HepG2 (cell line): ENCODE measurements around the gene U2SURP. TPM values are rescaled to one million over a fixed set of nuclear protein-coding genes. Genes with fewer than 3 reads are reported as not detected.
A peak's percentile ranks its signal among the peaks of the same experiment; 100 is the strongest.

Experiments used
- DNMT1 ChIP-seq: sonication (generic); formaldehyde crosslinking; IDR thresholded peaks from 2 replicates; pipeline ENCODE4 v1.5.1; 2020; ENCODE audit warnings: mild to moderate bottlenecking, missing genetic modification reagents
- FOXA3 ChIP-seq: IDR thresholded peaks from 2 replicates; pipeline ENCODE4 v1.6.1; 2016; ENCODE audit warnings: missing genetic modification reagents, missing compliant biosample characterization
- FOXM1 ChIP-seq: sonication (generic); formaldehyde crosslinking; IDR thresholded peaks from 2 replicates; pipeline ENCODE4 v1.5.0; 2020; ENCODE audit warnings: missing genetic modification reagents
- HMGA1 ChIP-seq: sonication (generic); formaldehyde crosslinking; conservative IDR thresholded peaks from 2 replicates; pipeline ENCODE4 v1.4.0; 2020; ENCODE audit warnings: missing genetic modification reagents
- HOXA3 ChIP-seq: sonication (generic); formaldehyde crosslinking; IDR thresholded peaks from 2 replicates; pipeline ENCODE4 v1.5.0; 2020; ENCODE audit warnings: missing genetic modification reagents
- KLF12 ChIP-seq: sonication (generic); formaldehyde crosslinking; IDR thresholded peaks from 2 replicates; pipeline ENCODE4 v1.4.0; 2020; ENCODE audit warnings: missing genetic modification reagents, borderline replicate concordance
- NFRKB ChIP-seq: fragments of 450-650 bp; IDR thresholded peaks from 2 replicates; pipeline ENCODE4 v1.6.1; 2017
- PHF21A ChIP-seq: sonication (generic); formaldehyde crosslinking; IDR thresholded peaks from 2 replicates; pipeline ENCODE4 v1.5.0; 2020; ENCODE audit warnings: mild to moderate bottlenecking, missing genetic modification reagents
- RARG ChIP-seq: sonication (generic); formaldehyde crosslinking; IDR thresholded peaks from 2 replicates; pipeline ENCODE4 v1.4.0; 2020; ENCODE audit warnings: low read depth, mild to moderate bottlenecking, missing genetic modification reagents
- RFX1 ChIP-seq: fragments of 450-650 bp; IDR thresholded peaks from 2 replicates; pipeline ENCODE4 v1.6.1; 2017
- SOX13 ChIP-seq, 3 experiments: fragments of 450-650 bp in 1 of 3; sonication (generic) in 1 of 3; formaldehyde crosslinking in 1 of 3; IDR thresholded peaks in 2 of 3; conservative IDR thresholded peaks in 1 of 3; 2 replicates each; pipeline versions ENCODE4 v1.5.0 to v1.6.1; 2016 to 2020; ENCODE audit warnings: antibody characterized with exemption in 1 of 3, mild to moderate bottlenecking in 1 of 3, missing compliant biosample characterization in 1 of 3, missing genetic modification reagents in 1 of 3, moderate library complexity in 1 of 3
- ZBTB10 ChIP-seq: sonication (generic); formaldehyde crosslinking; IDR thresholded peaks from 2 replicates; pipeline ENCODE4 v1.4.0; 2020; ENCODE audit warnings: missing genetic modification reagents, borderline replicate concordance
- ZBTB4 ChIP-seq: sonication (generic); formaldehyde crosslinking; IDR thresholded peaks from 2 replicates; pipeline ENCODE4 v1.4.0; 2020; ENCODE audit warnings: missing genetic modification reagents, mild to moderate bottlenecking, borderline replicate concordance
- ZFP37 ChIP-seq: sonication (generic); formaldehyde crosslinking; IDR thresholded peaks from 2 replicates; pipeline ENCODE4 v1.4.0; 2020; ENCODE audit warnings: missing genetic modification reagents, borderline replicate concordance
- ZMYM3 ChIP-seq: sonication (generic); formaldehyde crosslinking; IDR thresholded peaks from 2 replicates; pipeline ENCODE4 v1.5.1; 2020; ENCODE audit warnings: mild to moderate bottlenecking, missing genetic modification reagents
- ZNF136 ChIP-seq: sonication (generic); formaldehyde crosslinking; IDR thresholded peaks from 2 replicates; pipeline ENCODE4 v1.8.1; 2022; ENCODE audit warnings: low read depth, mild to moderate bottlenecking, moderate library complexity, missing genetic modification reagents
- ZNF44 ChIP-seq: sonication (generic); formaldehyde crosslinking; IDR thresholded peaks from 2 replicates; pipeline ENCODE4 v1.5.1; 2020; ENCODE audit warnings: mild to moderate bottlenecking, missing genetic modification reagents
- ZNF484 ChIP-seq: sonication (generic); formaldehyde crosslinking; IDR thresholded peaks from 2 replicates; pipeline ENCODE4 v1.5.1; 2020; ENCODE audit warnings: mild to moderate bottlenecking, low read depth, missing genetic modification reagents, borderline replicate concordance
- ZNF589 ChIP-seq: sonication (generic); formaldehyde crosslinking; conservative IDR thresholded peaks from 2 replicates; pipeline ENCODE4 v1.8.0; 2022; ENCODE audit warnings: mild to moderate bottlenecking, moderate library complexity, missing genetic modification reagents
- ZNF605 ChIP-seq: sonication (generic); formaldehyde crosslinking; IDR thresholded peaks from 2 replicates; pipeline ENCODE4 v1.8.0; 2022; ENCODE audit warnings: mild to moderate bottlenecking, missing genetic modification reagents
- ZNF878 ChIP-seq: sonication (generic); formaldehyde crosslinking; IDR thresholded peaks from 2 replicates; pipeline ENCODE4 v1.8.1; 2023; ENCODE audit warnings: mild to moderate bottlenecking, missing genetic modification reagents, moderate library complexity
- ZSCAN12 ChIP-seq: sonication (generic); formaldehyde crosslinking; IDR thresholded peaks from 2 replicates; pipeline ENCODE4 v1.9.0; 2021; ENCODE audit warnings: mild to moderate bottlenecking, missing genetic modification reagents
- polyA plus RNA-seq, 8 experiments: library from polyadenylated mRNA; depleted of rRNA in 3 of 8; stranded (reverse) in 7 of 8; unstranded in 1 of 8; fragments of >200 nt; fragmentation: Illumina TruSeq in 4 of 8; extraction: Trizol in 4 of 8; gene quantifications; 2 replicates each; pipeline versions ENCODE4 v1.2.1 to v1.2.3, GENCODE V29; 2011 to 2016; ENCODE audit warnings: low read depth in 4 of 8, missing spikeins in 1 of 8, mixed read lengths in 1 of 8; ENCODE audit not compliant: insufficient read depth in 1 of 8
- total RNA-seq, 5 experiments: library from RNA; depleted of rRNA; stranded (reverse); fragments of >200 nt; fragmentation: Illumina TruSeq; extraction: Trizol; gene quantifications; 2 replicates each; pipeline ENCODE4 v1.2.3, GENCODE V29; 2016; ENCODE audit warnings: low read depth in 1 of 5
- TF ChIP-seq, protein P1 (sequence below): conservative IDR thresholded peaks from 2 replicates; pipeline ENCODE4 v1.6.1; 2018; ENCODE audit warnings: missing genetic modification reagents

U2SURP gene
- total and polyA plus RNA-seq, 2 of the 13 experiments (the other 11 are each of a cell fraction or from before 2014, with no cell fraction given) = 55.9 to 173 TPM

DNA sequence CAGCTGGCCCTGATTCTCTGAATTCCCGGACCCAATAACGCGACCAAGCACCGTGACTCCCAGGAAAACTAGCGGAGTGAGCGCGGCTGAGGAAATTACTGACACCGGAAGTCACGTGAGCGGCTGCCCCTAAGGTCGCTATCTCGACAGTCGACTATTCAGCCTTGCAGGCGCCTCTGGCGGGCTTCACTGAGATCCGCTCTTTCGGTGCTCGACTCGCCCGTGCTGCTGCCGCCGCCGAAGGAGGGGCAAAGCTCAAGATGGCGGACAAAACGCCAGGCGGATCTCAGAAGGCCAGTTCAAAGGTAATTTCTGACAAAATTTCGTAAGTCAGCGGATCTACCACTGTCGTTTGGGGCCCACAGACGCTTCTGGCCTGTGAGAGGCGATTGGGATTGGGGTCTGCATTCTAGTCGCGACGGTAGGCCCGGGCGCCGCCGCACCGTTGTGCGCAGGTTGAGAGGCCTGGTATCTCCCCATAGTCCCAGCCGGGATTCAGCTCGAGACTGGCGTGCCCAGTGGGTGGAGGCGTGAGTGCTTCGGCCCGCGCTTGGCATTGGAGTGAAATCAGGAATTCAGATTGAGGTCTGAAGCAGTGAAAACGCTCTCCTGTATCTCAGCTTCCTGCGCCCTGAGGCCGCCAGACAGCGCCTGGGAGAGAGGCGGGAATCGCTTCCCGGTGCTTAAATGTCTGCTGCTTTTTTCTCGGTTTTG is at the start of gene U2SURP (continued):
- TF ChIP-seq KLF12 (CRISPR knock-in tag) = 0 out of 2 replicates have a peak, but pooled peaks have one; percentile 11
- peak; percentile 90 for TF ChIP-seq PHF21A (CRISPR knock-in tag)
- peak; percentile 96 for TF ChIP-seq HOXA3 (CRISPR knock-in tag)
- TF ChIP-seq ZNF605 (CRISPR knock-in tag) = peak; percentile 97
- no peak for TF ChIP-seq ZNF44 (CRISPR knock-in tag)
- peak; percentile 80; the same call in 1 of the 2 replicates for TF ChIP-seq NFRKB
- TF ChIP-seq RARG = no peak
- no peak for TF ChIP-seq FOXM1
- peak; percentile 66; the same call in 1 of the 2 replicates for TF ChIP-seq ZBTB4 (CRISPR knock-in tag)
- TF ChIP-seq ZNF484 = no peak; the same call in 1 of the 2 replicates
- TF ChIP-seq FOXA3 (CRISPR knock-in tag) = peak; percentile 78
- peak; percentile 30; the same call in 1 of the 2 replicates for TF ChIP-seq ZMYM3 (CRISPR knock-in tag)
- TF ChIP-seq ZNF136 (CRISPR knock-in tag) = 0 out of 2 replicates have a peak, but pooled peaks have one; percentile 29
- TF ChIP-seq ZNF878 (CRISPR knock-in tag) = peak; percentile 28; the same call in 1 of the 2 replicates
- no peak for TF ChIP-seq ZBTB10 (CRISPR knock-in tag)
- TF ChIP-seq, protein P1, sequence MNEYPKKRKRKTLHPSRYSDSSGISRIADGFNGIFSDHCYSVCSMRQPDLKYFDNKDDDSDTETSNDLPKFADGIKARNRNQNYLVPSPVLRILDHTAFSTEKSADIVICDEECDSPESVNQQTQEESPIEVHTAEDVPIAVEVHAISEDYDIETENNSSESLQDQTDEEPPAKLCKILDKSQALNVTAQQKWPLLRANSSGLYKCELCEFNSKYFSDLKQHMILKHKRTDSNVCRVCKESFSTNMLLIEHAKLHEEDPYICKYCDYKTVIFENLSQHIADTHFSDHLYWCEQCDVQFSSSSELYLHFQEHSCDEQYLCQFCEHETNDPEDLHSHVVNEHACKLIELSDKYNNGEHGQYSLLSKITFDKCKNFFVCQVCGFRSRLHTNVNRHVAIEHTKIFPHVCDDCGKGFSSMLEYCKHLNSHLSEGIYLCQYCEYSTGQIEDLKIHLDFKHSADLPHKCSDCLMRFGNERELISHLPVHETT (CRISPR knock-in tag) = peak; percentile 60
- peak; percentile 90; the same call in 1 of the 2 replicates for TF ChIP-seq ZNF589 (CRISPR knock-in tag)
- peak; percentile 60; the same call in 1 of the 2 replicates for TF ChIP-seq ZSCAN12 (CRISPR knock-in tag)
- 0 out of 2 replicates have a peak, but pooled peaks have one; percentile 44 for TF ChIP-seq ZFP37 (CRISPR knock-in tag)
- TF ChIP-seq DNMT1 (CRISPR knock-in tag) = no peak
- TF ChIP-seq SOX13 (IDR thresholded peaks at IDR 0.05) = no peak
- TF ChIP-seq SOX13 (CRISPR knock-in tag; conservative IDR thresholded peaks at IDR 0.05 in 1 of 2, IDR thresholded peaks at IDR 0.05 in 1 of 2) = peak in 1 of 2 experiments; percentile 68; a peak in 1 of 4 replicates
- no peak for TF ChIP-seq HMGA1 (CRISPR knock-in tag)
- TF ChIP-seq RFX1 = no peak
